HepG2 (cell line): ENCODE measurements around the gene MXD1. TPM values are rescaled to one million over a fixed set of nuclear protein-coding genes. Genes with fewer than 3 reads are reported as not detected.

Experiments
- ATAC-seq: fragments of 200-7000 bp; cut with Tn5 transposase; 3 replicates; pipeline ENCODE4 v1.9.1; 2020; ENCODE audit warnings: mild to moderate bottlenecking, moderate library complexity
- BruUV-seq: library from RNA; stranded (reverse); fragments of 400-500 nt; replicated peaks from 2 replicates; lab custom pipeline; 2021; lab: Mats Ljungman, UMichigan
- CTCF ChIA-PET: fragments of 300-600 bp; formaldehyde crosslinking; extraction: SDS; loops from one replicate; lab custom pipeline; 2021; ENCODE audit warnings: low total read pairs, inconsistent platforms, low intra/inter-chr PET ratio; lab: Yijun Ruan, JAX
- POLR2A ChIA-PET: fragments of 350-600 bp; sonication (Branson Sonifier 250); formaldehyde crosslinking; loops from one replicate; lab custom pipeline; 2020; ENCODE audit warnings: antibody characterized with exemption, inconsistent platforms; lab: Yijun Ruan, JAX
- DNase-seq: peaks from one replicate; pipeline ENCODE4 v3.0.0-alpha.2; 2015; ENCODE audit warnings: low spot score
- FAIRE-seq: peaks from 3 replicates; lab custom pipeline; 2011; peaks lifted over from hg19 to GRCh38; lab: Jason Lieb, UNC
- H2AFZ ChIP-seq: one replicate; pipeline ENCODE4 v1.6.1; 2011; ENCODE audit warnings: low read length, inconsistent platforms
- H3K27ac ChIP-seq: fragments of 300-600 bp; 3 replicates; pipeline ENCODE4 v1.8.0; 2011; ENCODE audit warnings: mixed run types, mild to moderate bottlenecking, mixed read lengths, low read length, inconsistent platforms; ENCODE audit not compliant: insufficient read depth; ENCODE audit errors: extremely low read length
- H3K27me3 ChIP-seq, 2 experiments: fragments of 200-600 bp in 1 of 2; 2 replicates in 1 of 2; 3 replicates in 1 of 2; pipeline versions ENCODE4 v1.6.0 to v1.8.0; 2011; ENCODE audit warnings: low read length in 2 of 2, mild to moderate bottlenecking in 2 of 2, moderate library complexity in 2 of 2, inconsistent platforms in 1 of 2; ENCODE audit not compliant: insufficient read depth in 2 of 2, control insufficient read depth in 1 of 2
- H3K36me3 ChIP-seq, 2 experiments: fragments of 200-600 bp in 1 of 2; replicated peaks in 1 of 2; 2 replicates in 1 of 2; 3 replicates in 1 of 2; pipeline versions ENCODE4 v1.5.1 to v1.8.0; 2011; ENCODE audit warnings: low read length in 2 of 2, inconsistent platforms in 1 of 2; ENCODE audit not compliant: insufficient read depth in 2 of 2, control insufficient read depth in 1 of 2
- H3K4me1 ChIP-seq: 2 replicates; pipeline ENCODE4 v1.5.1; 2012; ENCODE audit warnings: low read length, inconsistent platforms; ENCODE audit not compliant: insufficient read depth
- H3K4me2 ChIP-seq: 2 replicates; pipeline ENCODE4 v1.6.0; 2011; ENCODE audit warnings: low read depth, low read length, inconsistent platforms
- H3K4me3 ChIP-seq, 3 experiments: fragments of 200-600 bp in 1 of 3; sonication (generic), shearing (Covaris generic) in 1 of 3; replicated peaks in 1 of 3; 2 replicates each; pipeline ENCODE4 v1.5.1; 2011 to 2016; ENCODE audit warnings: low read length in 3 of 3, inconsistent platforms in 2 of 3, low read depth in 2 of 3, mild to moderate bottlenecking in 2 of 3, control low read depth in 1 of 3, mixed read lengths in 1 of 3; ENCODE audit not compliant: insufficient read depth in 1 of 3
- H3K79me2 ChIP-seq: one replicate; pipeline ENCODE4 v1.6.1; 2011; ENCODE audit warnings: low read length, inconsistent platforms; ENCODE audit not compliant: insufficient read depth
- H3K9ac ChIP-seq: 2 replicates; pipeline ENCODE4 v1.6.0; 2011; ENCODE audit warnings: mild to moderate bottlenecking, low read depth, low read length, inconsistent platforms; ENCODE audit not compliant: insufficient read depth
- H3K9me3 ChIP-seq: 2 replicates; pipeline ENCODE4 v1.5.1; 2012; ENCODE audit warnings: mild to moderate bottlenecking, low read length
- H4K20me1 ChIP-seq: 2 replicates; pipeline ENCODE4 v1.6.0; 2011; ENCODE audit warnings: inconsistent platforms, mild to moderate bottlenecking, low read length, moderate library complexity; ENCODE audit not compliant: insufficient read depth
- EHMT2 ChIP-seq: fragments of 200-600 bp; sonication (generic); IDR thresholded peaks from 2 replicates; pipeline ENCODE4 v1.7.0; 2017; ENCODE audit warnings: antibody characterized with exemption, low read depth, low read length, borderline replicate concordance
- FOXP1 ChIP-seq, 2 experiments: fragments of 450-650 bp in 1 of 2; IDR thresholded peaks; 2 replicates each; pipeline ENCODE4 v1.6.1; 2017 to 2018; ENCODE audit warnings: antibody characterized with exemption in 1 of 2
- HMGA1 ChIP-seq: sonication (generic); formaldehyde crosslinking; conservative IDR thresholded peaks from 2 replicates; pipeline ENCODE4 v1.4.0; 2020; ENCODE audit warnings: missing genetic modification reagents
- NCOA2 ChIP-seq: sonication (generic); formaldehyde crosslinking; IDR thresholded peaks from 2 replicates; pipeline ENCODE4 v1.8.0; 2022; ENCODE audit warnings: inconsistent platforms
- PHF21A ChIP-seq: sonication (generic); formaldehyde crosslinking; IDR thresholded peaks from 2 replicates; pipeline ENCODE4 v1.5.0; 2020; ENCODE audit warnings: mild to moderate bottlenecking, missing genetic modification reagents
- RAD21 ChIP-seq: fragments of 450-650 bp; formaldehyde crosslinking; IDR thresholded peaks from 2 replicates; pipeline ENCODE4 v1.5.0; 2020; ENCODE audit warnings: mild to moderate bottlenecking
- RBM39 ChIP-seq: fragments of 200-400 bp; formaldehyde crosslinking; IDR thresholded peaks from one replicate; pipeline ENCODE4 v1.6.1; 2018; ENCODE audit warnings: antibody characterized with exemption, mild to moderate bottlenecking, low read depth, low read length; ENCODE audit not compliant: poor library complexity, severe bottlenecking
- ZNF431 ChIP-seq: sonication (generic); formaldehyde crosslinking; IDR thresholded peaks from 2 replicates; pipeline ENCODE4 v1.9.0; 2022; ENCODE audit warnings: missing genetic modification reagents, low read depth, mild to moderate bottlenecking, borderline replicate concordance
- ZNF547 ChIP-seq: sonication (generic); formaldehyde crosslinking; IDR thresholded peaks from 2 replicates; pipeline ENCODE4 v1.5.1; 2020; ENCODE audit warnings: mild to moderate bottlenecking, missing genetic modification reagents
- ZNF790 ChIP-seq: sonication (generic); formaldehyde crosslinking; IDR thresholded peaks from 2 replicates; pipeline ENCODE4 v1.8.0; 2022; ENCODE audit warnings: missing genetic modification reagents, mild to moderate bottlenecking, borderline replicate concordance
- WGBS: methylation state at CpG from one replicate; pipeline ENCODE4 v1.1.6; 2017; ENCODE audit warnings: low lambda C conversion rate; 5-methylcytosine and 5-hydroxymethylcytosine counted together
- in situ Hi-C: cut with HindIII; loops from 2 replicates; pipeline ENCODE4 v1.10.0; 2017; ENCODE audit warnings: low pct_unique_long_range_greater_than_20kb; ENCODE audit not compliant: extremely low pct_ligation_motif_present
- intact Hi-C: fragments of 100-400 bp; cut with micrococcal nuclease; formaldehyde crosslinking; loops from one replicate; pipeline ENCODE4 v1.10.0; 2022; ENCODE audit not compliant: unreplicated experiment
- polyA plus RNA-seq, 8 experiments: library from polyadenylated mRNA; depleted of rRNA in 3 of 8; stranded (reverse) in 7 of 8; unstranded in 1 of 8; fragments of >200 nt; fragmentation: Illumina TruSeq in 4 of 8; extraction: Trizol in 4 of 8; gene quantifications; 2 replicates each; pipeline versions ENCODE4 v1.2.1 to v1.2.3, GENCODE V29; 2011 to 2016; ENCODE audit warnings: low read depth in 4 of 8, missing spikeins in 1 of 8, mixed read lengths in 1 of 8; ENCODE audit not compliant: insufficient read depth in 1 of 8
- total RNA-seq, 5 experiments: library from RNA; depleted of rRNA; stranded (reverse); fragments of >200 nt; fragmentation: Illumina TruSeq; extraction: Trizol; gene quantifications; 2 replicates each; pipeline ENCODE4 v1.2.3, GENCODE V29; 2016; ENCODE audit warnings: low read depth in 1 of 5
- TF ChIP-seq, protein P1 (sequence below): sonication (generic); formaldehyde crosslinking; conservative IDR thresholded peaks from 2 replicates; pipeline ENCODE4 v1.4.0; 2020; ENCODE audit warnings: missing genetic modification reagents
- TF ChIP-seq, protein P2 (sequence below): sonication (generic); formaldehyde crosslinking; IDR thresholded peaks from 2 replicates; pipeline ENCODE4 v1.4.0; 2020; ENCODE audit warnings: missing genetic modification reagents, low read depth, mild to moderate bottlenecking, borderline replicate concordance
- TF ChIP-seq, protein P3 (sequence below): sonication (generic); formaldehyde crosslinking; IDR thresholded peaks from 2 replicates; pipeline ENCODE4 v1.8.0; 2022; ENCODE audit warnings: missing genetic modification reagents, mild to moderate bottlenecking, moderate library complexity, borderline replicate concordance
- TF ChIP-seq, protein P4 (sequence below): IDR thresholded peaks from 2 replicates; pipeline ENCODE4 v1.6.1; 2016
- TF ChIP-seq, protein P5 (sequence below): sonication (generic); formaldehyde crosslinking; IDR thresholded peaks from 2 replicates; pipeline ENCODE4 v1.4.0; 2020; ENCODE audit warnings: missing genetic modification reagents

The MXD1 gene
- total and polyA plus RNA-seq, 2 of the 13 experiments (the other 11 are each of a cell fraction or from before 2014, with no cell fraction given) = 6.4 to 14.9 TPM

DNA sequence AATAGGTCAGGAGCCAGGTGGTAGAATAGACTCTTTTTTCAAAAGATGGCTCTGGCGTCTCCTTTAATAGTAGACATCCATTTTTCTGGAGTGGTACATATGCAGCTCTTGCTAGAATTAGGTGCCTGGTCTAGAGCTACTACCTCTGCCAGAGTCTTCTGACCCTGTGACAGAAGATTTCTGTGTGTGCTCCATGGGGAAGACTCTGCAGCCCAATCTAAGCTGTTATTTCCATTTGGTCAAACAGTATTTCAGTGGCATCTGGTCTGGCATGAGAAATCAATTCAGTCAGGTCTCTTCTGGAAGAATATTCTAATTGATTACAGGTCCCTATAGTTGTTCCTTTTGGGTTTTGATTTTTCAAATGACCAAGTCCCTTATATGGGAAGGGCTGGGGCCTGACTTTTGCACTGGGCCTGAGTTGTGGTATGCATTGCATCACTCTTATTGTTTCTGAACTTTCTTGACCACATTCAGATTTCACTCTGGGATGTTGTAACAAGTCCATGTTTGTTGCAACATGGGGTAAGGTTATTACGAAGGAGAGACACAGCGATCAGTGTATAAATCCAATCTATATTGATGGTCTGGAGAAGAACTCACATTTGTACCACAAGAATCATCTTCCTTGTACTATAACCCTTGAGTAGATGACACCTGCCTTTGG, 12.1 kb downstream of the MXD1 start:
- ATAC-seq (peak; percentile 94), DNase-seq (peak; percentile 86), FAIRE-seq (peak; percentile 82)
- ChIA-PET CTCF (no interaction called here), POLR2A (interaction anchor here (0.6 to 5.1 kb wide), 4 partner anchors 12 to 181 kb away, joined by 3 to 64 read pairs (median 3); partner anchors contain the start of gene MXD1)
- H3K9me3 ChIP-seq = no peaks in the 10 kb centered on the region
- in situ Hi-C loops (no loop called here), intact Hi-C loops (no loop called here)
- H3K36me3 ChIP-seq = peaks cover 3 to 17% of the 10 kb centered on the region in 2 experiments
- peaks cover 24% of the 10 kb centered on the region for H3K4me1 ChIP-seq
- BruUV-seq = no TSS peak
- H3K9ac ChIP-seq = no peak overlapping the region
- peak overlapping the region; percentile 59 for H3K27ac ChIP-seq
- no peaks in the 10 kb centered on the region for H4K20me1 ChIP-seq
- peak overlapping the region; percentile 37 for H3K4me2 ChIP-seq
- no peak overlapping the region for H3K4me3 ChIP-seq
- no peaks in the 10 kb centered on the region for H3K27me3 ChIP-seq
- no peak overlapping the region for H2AFZ ChIP-seq
- 43% methylated on average over 3 of the region's 3 CpGs for WGBS
- no peaks in the 10 kb centered on the region for H3K79me2 ChIP-seq
- TF ChIP-seq, protein P1, sequence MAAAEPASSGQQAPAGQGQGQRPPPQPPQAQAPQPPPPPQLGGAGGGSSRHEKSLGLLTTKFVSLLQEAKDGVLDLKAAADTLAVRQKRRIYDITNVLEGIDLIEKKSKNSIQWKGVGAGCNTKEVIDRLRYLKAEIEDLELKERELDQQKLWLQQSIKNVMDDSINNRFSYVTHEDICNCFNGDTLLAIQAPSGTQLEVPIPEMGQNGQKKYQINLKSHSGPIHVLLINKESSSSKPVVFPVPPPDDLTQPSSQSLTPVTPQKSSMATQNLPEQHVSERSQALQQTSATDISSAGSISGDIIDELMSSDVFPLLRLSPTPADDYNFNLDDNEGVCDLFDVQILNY = no peak
- peak; percentile 53; the same call in 1 of the 2 replicates for TF ChIP-seq NCOA2 (CRISPR knock-in tag)
- no peak for TF ChIP-seq HMGA1 (CRISPR knock-in tag)
- no peak for TF ChIP-seq ZNF431 (CRISPR knock-in tag)
- no peak; the same call in 1 of the 2 replicates for TF ChIP-seq PHF21A (CRISPR knock-in tag)
- TF ChIP-seq, protein P2, sequence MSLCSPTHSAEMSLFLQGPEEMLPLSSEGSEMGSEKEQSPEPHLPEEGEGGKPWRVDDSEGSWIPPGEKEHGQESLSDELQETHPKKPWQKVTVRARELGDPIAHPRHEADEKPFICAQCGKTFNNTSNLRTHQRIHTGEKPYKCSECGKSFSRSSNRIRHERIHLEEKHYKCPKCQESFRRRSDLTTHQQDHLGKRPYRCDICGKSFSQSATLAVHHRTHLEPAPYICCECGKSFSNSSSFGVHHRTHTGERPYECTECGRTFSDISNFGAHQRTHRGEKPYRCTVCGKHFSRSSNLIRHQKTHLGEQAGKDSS (CRISPR knock-in tag) = no peak
- TF ChIP-seq EHMT2 = 0 out of 2 replicates have a peak, but pooled peaks have one; percentile 62
- TF ChIP-seq ZNF547 = no peak
- TF ChIP-seq, protein P3, sequence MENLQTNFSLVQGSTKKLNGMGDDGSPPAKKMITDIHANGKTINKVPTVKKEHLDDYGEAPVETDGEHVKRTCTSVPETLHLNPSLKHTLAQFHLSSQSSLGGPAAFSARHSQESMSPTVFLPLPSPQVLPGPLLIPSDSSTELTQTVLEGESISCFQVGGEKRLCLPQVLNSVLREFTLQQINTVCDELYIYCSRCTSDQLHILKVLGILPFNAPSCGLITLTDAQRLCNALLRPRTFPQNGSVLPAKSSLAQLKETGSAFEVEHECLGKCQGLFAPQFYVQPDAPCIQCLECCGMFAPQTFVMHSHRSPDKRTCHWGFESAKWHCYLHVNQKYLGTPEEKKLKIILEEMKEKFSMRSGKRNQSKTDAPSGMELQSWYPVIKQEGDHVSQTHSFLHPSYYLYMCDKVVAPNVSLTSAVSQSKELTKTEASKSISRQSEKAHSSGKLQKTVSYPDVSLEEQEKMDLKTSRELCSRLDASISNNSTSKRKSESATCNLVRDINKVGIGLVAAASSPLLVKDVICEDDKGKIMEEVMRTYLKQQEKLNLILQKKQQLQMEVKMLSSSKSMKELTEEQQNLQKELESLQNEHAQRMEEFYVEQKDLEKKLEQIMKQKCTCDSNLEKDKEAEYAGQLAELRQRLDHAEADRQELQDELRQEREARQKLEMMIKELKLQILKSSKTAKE (CRISPR knock-in tag) = no peak
- 0 out of 2 replicates have a peak, but pooled peaks have one; percentile 14 for TF ChIP-seq RAD21
- TF ChIP-seq FOXP1 (IDR thresholded peaks at IDR 0.05) = no peak
- TF ChIP-seq FOXP1 (CRISPR knock-in tag; IDR thresholded peaks at IDR 0.05) = peak; percentile 46; the same call in 1 of the 2 replicates
- no peak for TF ChIP-seq RBM39
- no peak for TF ChIP-seq ZNF790 (CRISPR knock-in tag)
- TF ChIP-seq, protein P4, sequence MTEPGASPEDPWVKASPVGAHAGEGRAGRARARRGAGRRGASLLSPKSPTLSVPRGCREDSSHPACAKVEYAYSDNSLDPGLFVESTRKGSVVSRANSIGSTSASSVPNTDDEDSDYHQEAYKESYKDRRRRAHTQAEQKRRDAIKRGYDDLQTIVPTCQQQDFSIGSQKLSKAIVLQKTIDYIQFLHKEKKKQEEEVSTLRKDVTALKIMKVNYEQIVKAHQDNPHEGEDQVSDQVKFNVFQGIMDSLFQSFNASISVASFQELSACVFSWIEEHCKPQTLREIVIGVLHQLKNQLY (CRISPR knock-in tag) = no peak
- TF ChIP-seq, protein P5, sequence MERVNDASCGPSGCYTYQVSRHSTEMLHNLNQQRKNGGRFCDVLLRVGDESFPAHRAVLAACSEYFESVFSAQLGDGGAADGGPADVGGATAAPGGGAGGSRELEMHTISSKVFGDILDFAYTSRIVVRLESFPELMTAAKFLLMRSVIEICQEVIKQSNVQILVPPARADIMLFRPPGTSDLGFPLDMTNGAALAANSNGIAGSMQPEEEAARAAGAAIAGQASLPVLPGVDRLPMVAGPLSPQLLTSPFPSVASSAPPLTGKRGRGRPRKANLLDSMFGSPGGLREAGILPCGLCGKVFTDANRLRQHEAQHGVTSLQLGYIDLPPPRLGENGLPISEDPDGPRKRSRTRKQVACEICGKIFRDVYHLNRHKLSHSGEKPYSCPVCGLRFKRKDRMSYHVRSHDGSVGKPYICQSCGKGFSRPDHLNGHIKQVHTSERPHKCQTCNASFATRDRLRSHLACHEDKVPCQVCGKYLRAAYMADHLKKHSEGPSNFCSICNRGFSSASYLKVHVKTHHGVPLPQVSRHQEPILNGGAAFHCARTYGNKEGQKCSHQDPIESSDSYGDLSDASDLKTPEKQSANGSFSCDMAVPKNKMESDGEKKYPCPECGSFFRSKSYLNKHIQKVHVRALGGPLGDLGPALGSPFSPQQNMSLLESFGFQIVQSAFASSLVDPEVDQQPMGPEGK (CRISPR knock-in tag) = peak; percentile 43; the same call in 1 of the 2 replicates
